Smooth muscle cell (in vitro differentiated cells): ENCODE data around the gene ARL2BP. TPM values are rescaled to one million over a fixed set of nuclear protein-coding genes. Genes with fewer than 3 reads are reported as not detected.

Experiments used
- DNase-seq: peaks from one replicate; lab custom pipeline; 2025; ENCODE audit not compliant: unreplicated experiment; lab: John Stamatoyannopoulos, UW
- H2AFZ ChIP-seq: fragments of 200-600 bp; sonication (generic); 2 replicates; pipeline ENCODE4 v1.6.0; 2016; ENCODE audit warnings: antibody characterized with exemption, low read depth, mild to moderate bottlenecking
- H3F3A ChIP-seq: fragments of 200-600 bp; sonication (generic); 2 replicates; pipeline ENCODE4 v1.6.0; 2017; ENCODE audit warnings: antibody characterized with exemption, low read depth
- H3K27ac ChIP-seq: fragments of 200-600 bp; sonication (generic); 2 replicates; pipeline ENCODE4 v1.5.1; 2016; ENCODE audit warnings: low read depth, mild to moderate bottlenecking
- H3K27me3 ChIP-seq: fragments of 200-600 bp; sonication (generic); 2 replicates; pipeline ENCODE4 v1.6.1; 2016; ENCODE audit warnings: low read depth, mild to moderate bottlenecking
- H3K36me3 ChIP-seq: fragments of 200-600 bp; sonication (generic); 2 replicates; pipeline ENCODE4 v1.5.1; 2016; ENCODE audit warnings: low read depth
- H3K4me1 ChIP-seq: fragments of 200-600 bp; sonication (generic); 2 replicates; pipeline ENCODE4 v1.5.1; 2016; ENCODE audit warnings: low read depth
- H3K4me2 ChIP-seq: fragments of 200-600 bp; sonication (generic); 2 replicates; pipeline ENCODE4 v1.6.0; 2016; ENCODE audit warnings: mild to moderate bottlenecking
- H3K4me3 ChIP-seq: fragments of 200-600 bp; sonication (generic); 2 replicates; pipeline ENCODE4 v1.5.1; 2016; ENCODE audit warnings: mild to moderate bottlenecking
- H3K79me2 ChIP-seq: fragments of 200-600 bp; sonication (generic); 2 replicates; pipeline ENCODE4 v1.6.0; 2016; ENCODE audit warnings: low read depth, mild to moderate bottlenecking
- H3K9ac ChIP-seq: fragments of 200-600 bp; sonication (generic); 2 replicates; pipeline ENCODE4 v1.6.0; 2016; ENCODE audit warnings: low read depth
- H3K9me3 ChIP-seq: fragments of 200-600 bp; sonication (generic); replicated peaks from 2 replicates; pipeline ENCODE4 v1.5.1; 2016; ENCODE audit warnings: low read depth
- H4K20me1 ChIP-seq: fragments of 200-600 bp; sonication (generic); 2 replicates; pipeline ENCODE4 v1.6.0; 2016; ENCODE audit warnings: low read depth
- CTCF ChIP-seq: fragments of 200-600 bp; sonication (generic); IDR thresholded peaks from 2 replicates; pipeline ENCODE4 v1.5.1; 2017; ENCODE audit warnings: borderline replicate concordance, mild to moderate bottlenecking, antibody characterized with exemption; ENCODE audit not compliant: insufficient read depth, poor library complexity, severe bottlenecking
- WGBS: methylation state at CpG from one replicate; pipeline ENCODE4 v1.1.7; 2016; ENCODE audit warnings: low lambda C conversion rate; 5-methylcytosine and 5-hydroxymethylcytosine counted together
- polyA plus RNA-seq: library from polyadenylated mRNA; unstranded; fragments of >200 nt; fragmentation: Nextera tagmentation; extraction: Ambion mirVana; gene quantifications from 2 replicates; pipeline ENCODE4 v1.2.1, GENCODE V29; 2016
- total RNA-seq: library from RNA; depleted of rRNA; stranded (reverse); fragments of >200 nt; gene quantifications from 2 replicates; pipeline ENCODE4 v1.2.3, GENCODE V29; 2014

The ARL2BP gene
- total and polyA plus RNA-seq, 2 experiments from 2014 or later = 78.1 to 88.0 TPM

GRCh38 chr16:57299719-57300386 lies 54.8 kb downstream of the ARL2BP start:
- no peak for TF ChIP-seq CTCF
- under 1% methylated on average over 35 of the region's 35 CpGs for WGBS
- peak overlapping the region; percentile 89 for H2AFZ ChIP-seq
- H3K9ac ChIP-seq = peak overlapping the region; percentile 35
- peak; percentile 66 for DNase-seq
- H3K9me3 ChIP-seq = no peaks in the 10 kb centered on the region
- peak overlapping the region; percentile 72 for H3K27ac ChIP-seq
- no peaks in the 10 kb centered on the region for H3K4me1 ChIP-seq
- H3F3A ChIP-seq = no peaks in the 10 kb centered on the region
- no peaks in the 10 kb centered on the region for H3K79me2 ChIP-seq
- peak overlapping the region; percentile 83 for H3K4me2 ChIP-seq
- peak overlapping the region; percentile 68 for H3K4me3 ChIP-seq
- no peaks in the 10 kb centered on the region for H4K20me1 ChIP-seq
- H3K27me3 ChIP-seq = no peaks in the 10 kb centered on the region
- no peaks in the 10 kb centered on the region for H3K36me3 ChIP-seq

GRCh38 chr16:57300387-57301125 lies 55.5 kb downstream of the ARL2BP start:
- TF ChIP-seq CTCF = peak; percentile 87
- Histone ChIP-seq H3F3A (no peaks in the 10 kb centered on the region), H3K79me2 (no peaks in the 10 kb centered on the region), H3K9me3 (no peaks in the 10 kb centered on the region), H3K9ac (peak overlapping the region; percentile 35), H3K36me3 (no peaks in the 10 kb centered on the region), H3K27me3 (no peaks in the 10 kb centered on the region), H3K4me1 (no peaks in the 10 kb centered on the region), H4K20me1 (no peaks in the 10 kb centered on the region), H3K4me3 (peak overlapping the region; percentile 68), H3K4me2 (peak overlapping the region; percentile 84), H2AFZ (peak overlapping the region; percentile 31), H3K27ac (peak overlapping the region; percentile 72)
- WGBS = 4% methylated on average over 36 of the region's 36 CpGs
- peak; percentile 99 for DNase-seq

- H3K4me2 ChIP-seq = peak overlapping the region; percentile 84
- peak overlapping the region; percentile 35 for H3K4me3 ChIP-seq
- H3K27ac ChIP-seq = no peak overlapping the region
- 46% methylated on average over 19 of the region's 19 CpGs for WGBS
- DNase-seq = no peak
- no peaks in the 10 kb centered on the region for H4K20me1 ChIP-seq
- H3K9me3 ChIP-seq = no peaks in the 10 kb centered on the region
- H2AFZ ChIP-seq = peak overlapping the region; percentile 31
- no peaks in the 10 kb centered on the region for H3K79me2 ChIP-seq
- H3K36me3 ChIP-seq = no peaks in the 10 kb centered on the region
- no peak for TF ChIP-seq CTCF
- H3F3A ChIP-seq = no peaks in the 10 kb centered on the region
- H3K9ac ChIP-seq = no peak overlapping the region
- H3K4me1 ChIP-seq = no peaks in the 10 kb centered on the region
- no peaks in the 10 kb centered on the region for H3K27me3 ChIP-seq
These were observed 56.2 kb downstream of the ARL2BP start for GRCh38 chr16:57301126-57301817.

Other genes starting within 250 kb of the ARL2BP start
- 18.2 and 19.3 TPM in 2 replicates for gene CPNE2, start 152.7 kb upstream of the ARL2BP start, total RNA-seq
- 19.8 and 27.2 TPM in 2 replicates for gene CPNE2, start 152.7 kb upstream of the ARL2BP start, polyA plus RNA-seq
- 68.7 and 104 TPM in 2 replicates for gene PSME3IP1, start 59.2 kb upstream of the ARL2BP start, total RNA-seq
- 58.1 and 82.1 TPM in 2 replicates for gene PSME3IP1, start 59.2 kb upstream of the ARL2BP start, polyA plus RNA-seq
- gene RSPRY1, start 58.9 kb upstream of the ARL2BP start, total RNA-seq = 57.1 and 58.0 TPM in 2 replicates
- 42.0 and 43.5 TPM in 2 replicates for gene RSPRY1, start 58.9 kb upstream of the ARL2BP start, polyA plus RNA-seq
- gene PLLP, start 39.4 kb downstream of the ARL2BP start, total RNA-seq = 0.81 TPM in 1 of 2 replicates, not detected in the other
- 0.33 and 0.59 TPM in 2 replicates for gene PLLP, start 39.4 kb downstream of the ARL2BP start, polyA plus RNA-seq
- gene CCL22, start 113.5 kb downstream of the ARL2BP start, total RNA-seq = not detected in 2 replicates
- not detected in 2 replicates for gene CCL22, start 113.5 kb downstream of the ARL2BP start, polyA plus RNA-seq
- gene CX3CL1, start 127.2 kb downstream of the ARL2BP start, total RNA-seq = 2.2 and 4.0 TPM in 2 replicates
- gene CX3CL1, start 127.2 kb downstream of the ARL2BP start, polyA plus RNA-seq = 2.8 and 5.4 TPM in 2 replicates
- gene CCL17, start 159.5 kb downstream of the ARL2BP start, total RNA-seq = not detected in 2 replicates
- gene CCL17, start 159.5 kb downstream of the ARL2BP start, polyA plus RNA-seq = not detected in 2 replicates
- 36.6 and 39.5 TPM in 2 replicates for gene CIAPIN1, start 202.1 kb downstream of the ARL2BP start, total RNA-seq
- gene CIAPIN1, start 202.1 kb downstream of the ARL2BP start, polyA plus RNA-seq = 58.1 and 67.4 TPM in 2 replicates
- 34.7 and 38.1 TPM in 2 replicates for gene COQ9, start 202.2 kb downstream of the ARL2BP start, total RNA-seq
- 59.7 and 62.1 TPM in 2 replicates for gene COQ9, start 202.2 kb downstream of the ARL2BP start, polyA plus RNA-seq
- gene POLR2C, start 217.4 kb downstream of the ARL2BP start, total RNA-seq = 60.9 and 90.0 TPM in 2 replicates
- 58.0 and 67.3 TPM in 2 replicates for gene POLR2C, start 217.4 kb downstream of the ARL2BP start, polyA plus RNA-seq
- gene DOK4, start 241.2 kb downstream of the ARL2BP start, total RNA-seq = 36.5 and 43.5 TPM in 2 replicates
- gene DOK4, start 241.2 kb downstream of the ARL2BP start, polyA plus RNA-seq = 73.6 and 95.6 TPM in 2 replicates